Kasumi-1 (cell line): ENCODE measurements around the gene PROSER3.
A peak's percentile ranks its signal among the peaks of the same experiment; 100 is the strongest.
"Not testable (repeated sequence)": the region's sequence is repeated elsewhere in the genome, so short reads cannot be mapped to it uniquely, and the experiment has no call there.

Experiments
- DNase-seq, 2 experiments: peaks; one replicate each; lab custom pipeline; 2025; lab: John Stamatoyannopoulos, UW

PROSER3 gene

GRCh38 chr19:35753634-35754369 is 4.2 kb upstream of the PROSER3 start:
- no peak for DNase-seq

- DNase-seq, result no peak
These were observed 3.4 kb upstream of the PROSER3 start for GRCh38 chr19:35754370-35755130.

GRCh38 chr19:35755131-35755549 is 2.8 kb upstream of the PROSER3 start:
- no peak for DNase-seq

GRCh38 chr19:35755550-35756376 is 2.2 kb upstream of the PROSER3 start:
- no peak for DNase-seq

GRCh38 chr19:35756377-35757230 is 1.4 kb upstream of the PROSER3 start, which contains the start of gene HSPB6:
Gene HSPB6, minus strand, starts transcription at chr19:35757029. Its CDS starts 21 bp downstream, at chr19:35757008.
- no peak for DNase-seq

GRCh38 chr19:35757231-35757748 is 686 bp upstream of the PROSER3 start:
- DNase-seq, result peak in 1 of 2 experiments; percentile 37

- DNase-seq, result no peak
These were observed 1.7 kb downstream of the PROSER3 start for GRCh38 chr19:35759697-35760096.

- no peak for DNase-seq
These were observed 2.9 kb downstream of the PROSER3 start for GRCh38 chr19:35760711-35761349.

- peak in 1 of 2 experiments; percentile 4 for DNase-seq
These were observed 6.7 kb downstream of the PROSER3 start for GRCh38 chr19:35764432-35765315.

- DNase-seq, result no peak
These were observed 8.7 kb downstream of the PROSER3 start for GRCh38 chr19:35766571-35767104.

- DNase-seq, result no peak
These were observed 9.5 kb downstream of the PROSER3 start for GRCh38 chr19:35767288-35768081.

- DNase-seq, result no peak
These were observed 10.1 kb downstream of the PROSER3 start for GRCh38 chr19:35768082-35768421.

- DNase-seq, result not testable (repeated sequence)
These were observed 14.4 kb downstream of the PROSER3 start for GRCh38 chr19:35772362-35772761.

- no peak for DNase-seq
These were observed 15.2 kb downstream of the PROSER3 start for GRCh38 chr19:35773020-35773806.

- DNase-seq, result no peak
These were observed 16.5 kb downstream of the PROSER3 start for GRCh38 chr19:35774274-35775045.

GRCh38 chr19:35775046-35775297 is 17.0 kb downstream of the PROSER3 start:
- no peak for DNase-seq
